HEK293T (cell line): Measurements from ENCODE around the gene SCGB2A2.

Experiments used
- CTCF ChIA-PET: fragments of 350-600 bp; formaldehyde crosslinking; extraction: SDS; loops from one replicate; lab custom pipeline; 2021; ENCODE audit warnings: antibody characterized with exemption, inconsistent platforms; lab: Yijun Ruan, JAX
- POLR2A ChIA-PET: fragments of 350-600 bp; formaldehyde crosslinking; extraction: SDS; loops from one replicate; lab custom pipeline; 2020; ENCODE audit warnings: antibody characterized with exemption, inconsistent platforms; lab: Yijun Ruan, JAX
- DNase-seq: peaks from one replicate; pipeline ENCODE4 v3.0.0; 2012; ENCODE audit warnings: mixed read lengths; ENCODE audit errors: extremely low spot score
- ARNT ChIP-seq: fragments of 450-650 bp; IDR thresholded peaks from 2 replicates; pipeline ENCODE4 v1.6.1; 2017; ENCODE audit warnings: mild to moderate bottlenecking
- BHLHE40 ChIP-seq: fragments of 450-650 bp; IDR thresholded peaks from 2 replicates; pipeline ENCODE4 v1.6.1; 2016; ENCODE audit warnings: mild to moderate bottlenecking, moderate library complexity, borderline replicate concordance
- CTBP1 ChIP-seq: fragments of 450-650 bp; IDR thresholded peaks from 2 replicates; pipeline ENCODE4 v1.6.1; 2016; ENCODE audit warnings: borderline replicate concordance
- ELF4 ChIP-seq: fragments of 450-650 bp; IDR thresholded peaks from 2 replicates; pipeline ENCODE4 v1.6.1; 2017; ENCODE audit warnings: antibody characterized with exemption
- FOXA1 ChIP-seq: fragments of 450-650 bp; IDR thresholded peaks from 2 replicates; pipeline ENCODE4 v1.6.1; 2016; ENCODE audit warnings: mild to moderate bottlenecking
- FOXK2 ChIP-seq: fragments of 450-650 bp; IDR thresholded peaks from 2 replicates; pipeline ENCODE4 v1.6.1; 2016; ENCODE audit warnings: mild to moderate bottlenecking
- FOXM1 ChIP-seq: fragments of 450-650 bp; IDR thresholded peaks from 2 replicates; pipeline ENCODE4 v1.6.1; 2017; ENCODE audit warnings: mild to moderate bottlenecking, borderline replicate concordance
- HDGF ChIP-seq: fragments of 450-650 bp; IDR thresholded peaks from 2 replicates; pipeline ENCODE4 v1.6.1; 2017; ENCODE audit warnings: antibody characterized with exemption, borderline replicate concordance
- L3MBTL2 ChIP-seq: fragments of 450-650 bp; conservative IDR thresholded peaks from 2 replicates; pipeline ENCODE4 v1.6.1; 2016; ENCODE audit warnings: mild to moderate bottlenecking
- LEF1 ChIP-seq: fragments of 450-650 bp; IDR thresholded peaks from 2 replicates; pipeline ENCODE4 v1.6.1; 2017; ENCODE audit warnings: mild to moderate bottlenecking, borderline replicate concordance
- NFRKB ChIP-seq: fragments of 450-650 bp; IDR thresholded peaks from 2 replicates; pipeline ENCODE4 v1.6.1; 2016; ENCODE audit warnings: mild to moderate bottlenecking, moderate library complexity
- PKNOX1 ChIP-seq: fragments of 450-650 bp; IDR thresholded peaks from 2 replicates; pipeline ENCODE4 v1.6.1; 2016
- SP1 ChIP-seq: fragments of 450-650 bp; IDR thresholded peaks from 2 replicates; pipeline ENCODE4 v1.6.1; 2017
- SUZ12 ChIP-seq: fragments of 450-650 bp; IDR thresholded peaks from 2 replicates; pipeline ENCODE4 v1.6.1; 2016; ENCODE audit warnings: mild to moderate bottlenecking
- TARDBP ChIP-seq: fragments of 450-650 bp; IDR thresholded peaks from 2 replicates; pipeline ENCODE4 v1.6.1; 2016
- ZNF384 ChIP-seq: fragments of 450-650 bp; IDR thresholded peaks from 2 replicates; pipeline ENCODE4 v1.6.1; 2016

Gene SCGB2A2

GRCh38 chr11:62253999-62254542, 15.9 kb upstream of the SCGB2A2 start:
- CTCF ChIA-PET, result no interaction called here
- DNase-seq, result no peak
- POLR2A ChIA-PET, result no interaction called here
- TF ChIP-seq ARNT (no peak), SP1 (no peak), BHLHE40 (no peak), CTBP1 (no peak), FOXK2 (no peak), FOXA1 (no peak), SUZ12 (no peak), NFRKB (no peak), LEF1 (no peak), ZNF384 (no peak), L3MBTL2 (no peak), FOXM1 (no peak)

- ChIA-PET POLR2A (no interaction called here), CTCF (no interaction called here)
- TF ChIP-seq NFRKB (no peak), L3MBTL2 (no peak), BHLHE40 (no peak), ELF4 (no peak), ARNT (no peak), ZNF384 (no peak)
- DNase-seq, result no peak
These were observed 13.7 kb upstream of the SCGB2A2 start for GRCh38 chr11:62256281-62256680.

- TF ChIP-seq FOXA1 (no peak), NFRKB (no peak), LEF1 (no peak), L3MBTL2 (no peak), CTBP1 (no peak), FOXK2 (no peak), ELF4 (no peak), ARNT (no peak), PKNOX1 (no peak), HDGF (no peak), SP1 (no peak), FOXM1 (no peak), TARDBP (no peak), ZNF384 (no peak), BHLHE40 (no peak), SUZ12 (no peak)
- DNase-seq, result no peak
- ChIA-PET CTCF (interaction anchor here (0.7 kb wide), 1 partner anchor 40 kb away, joined by 4 read pairs; no protein-coding TSS in a partner anchor), POLR2A (no interaction called here)
These were observed 9.6 kb upstream of the SCGB2A2 start for GRCh38 chr11:62260261-62260953.

- TF ChIP-seq ZNF384, result no peak
- TF ChIP-seq LEF1, result no peak
- TF ChIP-seq FOXA1, result no peak
- TF ChIP-seq HDGF, result no peak
- no peak for TF ChIP-seq NFRKB
- no peak for TF ChIP-seq ELF4
- TF ChIP-seq ARNT, result no peak
- TF ChIP-seq CTBP1, result no peak
- TF ChIP-seq SUZ12, result no peak
- TF ChIP-seq TARDBP, result no peak
- ChIA-PET POLR2A (no interaction called here), CTCF (no interaction called here)
- DNase-seq, result no peak
These were observed 6.0 kb upstream of the SCGB2A2 start for GRCh38 chr11:62264004-62264403.

GRCh38 chr11:62266558-62266957, 3.4 kb upstream of the SCGB2A2 start:
- POLR2A ChIA-PET, result no interaction called here
- TF ChIP-seq FOXM1 (no peak), HDGF (no peak), FOXA1 (no peak), L3MBTL2 (no peak), SUZ12 (no peak), FOXK2 (no peak), LEF1 (no peak), PKNOX1 (no peak), ARNT (no peak), NFRKB (no peak), SP1 (no peak), TARDBP (no peak), ZNF384 (no peak), BHLHE40 (no peak), ELF4 (no peak)

GRCh38 chr11:62267050-62267449, 2.9 kb upstream of the SCGB2A2 start:
- ChIA-PET CTCF (no interaction called here), POLR2A (no interaction called here)
- TF ChIP-seq SP1, result no peak
- TF ChIP-seq SUZ12, result no peak
- TF ChIP-seq FOXM1, result no peak
- TF ChIP-seq L3MBTL2, result no peak
- TF ChIP-seq CTBP1, result no peak
- no peak for TF ChIP-seq NFRKB
- TF ChIP-seq ARNT, result no peak
- no peak for TF ChIP-seq BHLHE40
- TF ChIP-seq FOXK2, result no peak
- TF ChIP-seq HDGF, result no peak
- TF ChIP-seq ZNF384, result no peak
- no peak for DNase-seq

More at GRCh38 chr11:62266558-62266957, 3.4 kb upstream of the SCGB2A2 start:
- CTCF ChIA-PET, result no interaction called here
- DNase-seq, result no peak
